K562 (cell line): ENCODE data around the gene KAZN. TPM values are rescaled to one million over a fixed set of nuclear protein-coding genes. Genes with fewer than 3 reads are reported as not detected.

Experiments used
- ARID1B ChIP-seq: fragments of 450-650 bp; IDR thresholded peaks from 2 replicates; pipeline ENCODE4 v1.6.1; 2016; ENCODE audit warnings: antibody characterized with exemption, mild to moderate bottlenecking, inconsistent platforms
- NFE2 ChIP-seq: IDR thresholded peaks from 2 replicates; pipeline ENCODE4 v1.6.1; 2014; ENCODE audit warnings: antibody characterized with exemption, low read depth
- RERE ChIP-seq: sonication (generic); formaldehyde crosslinking; IDR thresholded peaks from 2 replicates; pipeline ENCODE4 v1.8.0; 2023; ENCODE audit warnings: missing genetic modification reagents, mild to moderate bottlenecking, borderline replicate concordance
- ZBTB26 ChIP-seq: fragments of 450-650 bp; formaldehyde crosslinking; IDR thresholded peaks from 2 replicates; pipeline ENCODE4 v1.4.0; 2022; ENCODE audit warnings: missing genetic modification characterization
- ZNF197 ChIP-seq: fragments of 200-800 bp; sonication (Bioruptor generic); IDR thresholded peaks from 2 replicates; pipeline ENCODE4 v1.6.1; 2016; ENCODE audit warnings: low read depth, missing genetic modification characterization, missing compliant biosample characterization
- polyA plus RNA-seq, 8 experiments: library from polyadenylated mRNA; depleted of rRNA in 4 of 8; stranded (reverse) in 5 of 8; unstranded in 3 of 8; fragments of >200 nt; fragmentation: Nextera tagmentation in 2 of 8; fragmentation: Illumina TruSeq in 1 of 8; extraction: Ambion mirVana in 2 of 8; extraction: Trizol in 1 of 8; gene quantifications; 2 replicates each; pipeline versions ENCODE4 v1.2.1 to v1.2.3, GENCODE V29; 2011 to 2014; ENCODE audit warnings: inconsistent platforms in 1 of 8, missing spikeins in 1 of 8
- total RNA-seq, 7 experiments: library from RNA; depleted of rRNA in 6 of 7; stranded (reverse); fragments of >200 nt in 6 of 7; fragmentation: Illumina TruSeq in 2 of 7; extraction: Trizol in 2 of 7; gene quantifications; 2 replicates each; pipeline versions ENCODE4 v1.2.1 to v1.2.3, GENCODE V29; 2011 to 2021; ENCODE audit warnings: low replicate concordance in 1 of 7
- TF ChIP-seq, protein P1 (sequence below): fragments of 200-600 bp; sonication (generic); IDR thresholded peaks from one replicate; pipeline ENCODE4 v1.6.1; 2012; ENCODE audit warnings: mild to moderate bottlenecking, low read depth, low read length, inconsistent platforms

Gene KAZN
- total and polyA plus RNA-seq, 9 of the 15 experiments (the other 6 are each of a cell fraction or from before 2014, with no cell fraction given) = 2.1 to 21.6 (median 5.4) TPM

DNA sequence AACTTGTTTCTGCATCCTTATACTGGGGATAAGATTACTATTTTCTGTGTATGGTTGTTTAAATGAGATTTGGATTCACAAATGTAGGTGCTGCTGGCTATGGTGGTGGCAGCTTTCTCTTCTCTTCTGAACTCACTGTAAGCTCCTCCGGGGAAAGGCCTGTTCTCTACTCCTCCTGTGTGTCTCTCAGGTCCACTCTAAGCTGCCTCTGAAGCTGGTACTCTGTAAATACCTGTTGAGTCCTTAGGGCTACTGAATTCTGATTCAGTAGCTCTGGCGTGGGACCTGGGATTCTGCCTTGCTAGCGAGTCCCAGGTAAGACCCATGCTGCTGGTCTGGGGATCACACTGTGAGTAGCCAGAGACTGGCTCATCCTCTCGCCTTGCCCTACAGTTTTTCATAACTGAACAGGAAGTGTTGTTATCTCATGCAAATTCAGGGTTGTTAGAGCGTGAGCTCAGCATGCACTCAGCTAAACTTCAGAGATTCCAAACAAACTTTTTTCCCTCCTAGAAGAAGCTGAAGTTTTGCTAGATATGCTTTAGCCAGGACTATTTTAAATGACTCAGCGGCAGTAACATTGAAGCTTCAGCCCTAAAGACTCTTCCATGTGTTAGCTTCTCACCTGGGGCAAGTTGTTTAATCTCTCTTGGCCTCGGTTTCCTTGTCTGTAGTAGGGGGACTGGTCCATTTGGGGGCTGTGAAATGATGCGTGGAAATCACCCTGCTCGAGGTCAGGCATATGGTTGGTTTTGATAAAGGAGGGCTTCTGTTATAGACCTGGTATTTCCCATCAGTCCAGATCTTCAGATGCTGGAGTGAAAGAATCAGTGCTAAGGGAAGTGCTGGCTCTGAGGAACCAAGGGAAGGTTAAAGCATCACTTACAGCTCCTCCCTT is 283.5 kb downstream of the KAZN start (continued):
- TF ChIP-seq RERE (CRISPR knock-in tag) (no peak), NFE2 (peak; percentile 48; the same call in 1 of the 2 replicates), ZNF197 (CRISPR knock-in tag) (no peak), ZBTB26 (CRISPR knock-in tag) (0 out of 2 replicates have a peak, but pooled peaks have one; percentile 39), ARID1B (peak; percentile 46)
- TF ChIP-seq, protein P1, sequence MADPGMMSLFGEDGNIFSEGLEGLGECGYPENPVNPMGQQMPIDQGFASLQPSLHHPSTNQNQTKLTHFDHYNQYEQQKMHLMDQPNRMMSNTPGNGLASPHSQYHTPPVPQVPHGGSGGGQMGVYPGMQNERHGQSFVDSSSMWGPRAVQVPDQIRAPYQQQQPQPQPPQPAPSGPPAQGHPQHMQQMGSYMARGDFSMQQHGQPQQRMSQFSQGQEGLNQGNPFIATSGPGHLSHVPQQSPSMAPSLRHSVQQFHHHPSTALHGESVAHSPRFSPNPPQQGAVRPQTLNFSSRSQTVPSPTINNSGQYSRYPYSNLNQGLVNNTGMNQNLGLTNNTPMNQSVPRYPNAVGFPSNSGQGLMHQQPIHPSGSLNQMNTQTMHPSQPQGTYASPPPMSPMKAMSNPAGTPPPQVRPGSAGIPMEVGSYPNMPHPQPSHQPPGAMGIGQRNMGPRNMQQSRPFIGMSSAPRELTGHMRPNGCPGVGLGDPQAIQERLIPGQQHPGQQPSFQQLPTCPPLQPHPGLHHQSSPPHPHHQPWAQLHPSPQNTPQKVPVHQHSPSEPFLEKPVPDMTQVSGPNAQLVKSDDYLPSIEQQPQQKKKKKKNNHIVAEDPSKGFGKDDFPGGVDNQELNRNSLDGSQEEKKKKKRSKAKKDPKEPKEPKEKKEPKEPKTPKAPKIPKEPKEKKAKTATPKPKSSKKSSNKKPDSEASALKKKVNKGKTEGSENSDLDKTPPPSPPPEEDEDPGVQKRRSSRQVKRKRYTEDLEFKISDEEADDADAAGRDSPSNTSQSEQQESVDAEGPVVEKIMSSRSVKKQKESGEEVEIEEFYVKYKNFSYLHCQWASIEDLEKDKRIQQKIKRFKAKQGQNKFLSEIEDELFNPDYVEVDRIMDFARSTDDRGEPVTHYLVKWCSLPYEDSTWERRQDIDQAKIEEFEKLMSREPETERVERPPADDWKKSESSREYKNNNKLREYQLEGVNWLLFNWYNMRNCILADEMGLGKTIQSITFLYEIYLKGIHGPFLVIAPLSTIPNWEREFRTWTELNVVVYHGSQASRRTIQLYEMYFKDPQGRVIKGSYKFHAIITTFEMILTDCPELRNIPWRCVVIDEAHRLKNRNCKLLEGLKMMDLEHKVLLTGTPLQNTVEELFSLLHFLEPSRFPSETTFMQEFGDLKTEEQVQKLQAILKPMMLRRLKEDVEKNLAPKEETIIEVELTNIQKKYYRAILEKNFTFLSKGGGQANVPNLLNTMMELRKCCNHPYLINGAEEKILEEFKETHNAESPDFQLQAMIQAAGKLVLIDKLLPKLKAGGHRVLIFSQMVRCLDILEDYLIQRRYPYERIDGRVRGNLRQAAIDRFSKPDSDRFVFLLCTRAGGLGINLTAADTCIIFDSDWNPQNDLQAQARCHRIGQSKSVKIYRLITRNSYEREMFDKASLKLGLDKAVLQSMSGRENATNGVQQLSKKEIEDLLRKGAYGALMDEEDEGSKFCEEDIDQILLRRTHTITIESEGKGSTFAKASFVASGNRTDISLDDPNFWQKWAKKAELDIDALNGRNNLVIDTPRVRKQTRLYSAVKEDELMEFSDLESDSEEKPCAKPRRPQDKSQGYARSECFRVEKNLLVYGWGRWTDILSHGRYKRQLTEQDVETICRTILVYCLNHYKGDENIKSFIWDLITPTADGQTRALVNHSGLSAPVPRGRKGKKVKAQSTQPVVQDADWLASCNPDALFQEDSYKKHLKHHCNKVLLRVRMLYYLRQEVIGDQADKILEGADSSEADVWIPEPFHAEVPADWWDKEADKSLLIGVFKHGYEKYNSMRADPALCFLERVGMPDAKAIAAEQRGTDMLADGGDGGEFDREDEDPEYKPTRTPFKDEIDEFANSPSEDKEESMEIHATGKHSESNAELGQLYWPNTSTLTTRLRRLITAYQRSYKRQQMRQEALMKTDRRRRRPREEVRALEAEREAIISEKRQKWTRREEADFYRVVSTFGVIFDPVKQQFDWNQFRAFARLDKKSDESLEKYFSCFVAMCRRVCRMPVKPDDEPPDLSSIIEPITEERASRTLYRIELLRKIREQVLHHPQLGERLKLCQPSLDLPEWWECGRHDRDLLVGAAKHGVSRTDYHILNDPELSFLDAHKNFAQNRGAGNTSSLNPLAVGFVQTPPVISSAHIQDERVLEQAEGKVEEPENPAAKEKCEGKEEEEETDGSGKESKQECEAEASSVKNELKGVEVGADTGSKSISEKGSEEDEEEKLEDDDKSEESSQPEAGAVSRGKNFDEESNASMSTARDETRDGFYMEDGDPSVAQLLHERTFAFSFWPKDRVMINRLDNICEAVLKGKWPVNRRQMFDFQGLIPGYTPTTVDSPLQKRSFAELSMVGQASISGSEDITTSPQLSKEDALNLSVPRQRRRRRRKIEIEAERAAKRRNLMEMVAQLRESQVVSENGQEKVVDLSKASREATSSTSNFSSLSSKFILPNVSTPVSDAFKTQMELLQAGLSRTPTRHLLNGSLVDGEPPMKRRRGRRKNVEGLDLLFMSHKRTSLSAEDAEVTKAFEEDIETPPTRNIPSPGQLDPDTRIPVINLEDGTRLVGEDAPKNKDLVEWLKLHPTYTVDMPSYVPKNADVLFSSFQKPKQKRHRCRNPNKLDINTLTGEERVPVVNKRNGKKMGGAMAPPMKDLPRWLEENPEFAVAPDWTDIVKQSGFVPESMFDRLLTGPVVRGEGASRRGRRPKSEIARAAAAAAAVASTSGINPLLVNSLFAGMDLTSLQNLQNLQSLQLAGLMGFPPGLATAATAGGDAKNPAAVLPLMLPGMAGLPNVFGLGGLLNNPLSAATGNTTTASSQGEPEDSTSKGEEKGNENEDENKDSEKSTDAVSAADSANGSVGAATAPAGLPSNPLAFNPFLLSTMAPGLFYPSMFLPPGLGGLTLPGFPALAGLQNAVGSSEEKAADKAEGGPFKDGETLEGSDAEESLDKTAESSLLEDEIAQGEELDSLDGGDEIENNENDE = no peak
